GM12878 (cell line): Measurements from ENCODE around the gene KLLN. TPM values are rescaled to one million over a fixed set of nuclear protein-coding genes. Genes with fewer than 3 reads are reported as not detected.

ENCODE experiments used
- ATAC-seq: fragments of 200-7000 bp; cut with Tn5 transposase; 3 replicates; pipeline ENCODE4 v1.9.1; 2020; ENCODE audit warnings: mild to moderate bottlenecking, moderate library complexity
- BruUV-seq: library from RNA; stranded (reverse); fragments of 400-500 nt; replicated peaks from 2 replicates; lab custom pipeline; 2021; lab: Mats Ljungman, UMichigan
- CTCF ChIA-PET: fragments of 300-600 bp; sonication (Branson Sonifier 250); formaldehyde crosslinking; extraction: SDS; loops from one replicate; lab custom pipeline; 2021; ENCODE audit warnings: inconsistent platforms; lab: Yijun Ruan, JAX
- POLR2A ChIA-PET: fragments of 350-600 bp; formaldehyde crosslinking; extraction: SDS; loops from one replicate; lab custom pipeline; 2021; ENCODE audit warnings: inconsistent platforms; lab: Charles Lee
- RAD21 ChIA-PET: fragments of 300-600 bp; sonication (Branson Sonifier 250); formaldehyde crosslinking; loops from one replicate; lab custom pipeline; 2023; ENCODE audit warnings: antibody characterized with exemption; ENCODE audit not compliant: unreplicated experiment; lab: Charles Lee
- SMC1A ChIA-PET: fragments of 300-600 bp; sonication (Branson Sonifier 250); formaldehyde crosslinking; loops from one replicate; lab custom pipeline; 2023; ENCODE audit not compliant: unreplicated experiment, uncharacterized antibody; lab: Charles Lee
- DNase-seq: peaks from one replicate; pipeline ENCODE4 v3.0.0-alpha.2; 2011; ENCODE audit warnings: low read depth, low spot score
- FAIRE-seq: peaks from 3 replicates; lab custom pipeline; 2011; peaks lifted over from hg19 to GRCh38; lab: Jason Lieb, UNC
- H2AFZ ChIP-seq: 2 replicates; pipeline ENCODE4 v1.6.0; 2011; ENCODE audit warnings: low read depth, low read length, control low read depth; ENCODE audit not compliant: control insufficient read depth
- H3K27ac ChIP-seq: 2 replicates; pipeline ENCODE4 v1.5.1; 2011; ENCODE audit warnings: control low read depth; ENCODE audit not compliant: control insufficient read depth, insufficient read depth
- H3K27me3 ChIP-seq, 2 experiments: replicated peaks in 1 of 2; 2 replicates each; pipeline versions ENCODE4 v1.6.0 to v1.6.1; 2011; ENCODE audit warnings: low read length in 1 of 2; ENCODE audit not compliant: control insufficient read depth in 2 of 2, insufficient read depth in 2 of 2
- H3K36me3 ChIP-seq, 2 experiments: 2 replicates each; pipeline ENCODE4 v1.5.1; 2011; ENCODE audit warnings: low read length in 1 of 2; ENCODE audit not compliant: control insufficient read depth in 2 of 2, insufficient read depth in 2 of 2
- H3K4me1 ChIP-seq: 2 replicates; pipeline ENCODE4 v1.6.1; 2011; ENCODE audit warnings: mild to moderate bottlenecking, low read length, moderate library complexity, mixed read lengths; ENCODE audit not compliant: control insufficient read depth, insufficient read depth
- H3K4me2 ChIP-seq: 2 replicates; pipeline ENCODE4 v1.6.0; 2011; ENCODE audit warnings: control low read depth; ENCODE audit not compliant: control insufficient read depth, insufficient read depth
- H3K4me3 ChIP-seq: fragments of 200-600 bp; sonication (generic); 2 replicates; pipeline ENCODE4 v1.5.1; 2016
- H3K79me2 ChIP-seq: 2 replicates; pipeline ENCODE4 v1.6.0; 2011; ENCODE audit warnings: low read length; ENCODE audit not compliant: control insufficient read depth, insufficient read depth
- H3K9ac ChIP-seq: 2 replicates; pipeline ENCODE4 v1.8.0; 2011; ENCODE audit warnings: low read length, control low read depth, mixed read lengths; ENCODE audit not compliant: control insufficient read depth, insufficient read depth
- H3K9me3 ChIP-seq: replicated peaks from 3 replicates; pipeline ENCODE4 v1.5.1; 2011; ENCODE audit warnings: mild to moderate bottlenecking, low read length; ENCODE audit not compliant: control insufficient read depth, insufficient read depth
- H4K20me1 ChIP-seq: 2 replicates; pipeline ENCODE4 v1.6.0; 2011; ENCODE audit not compliant: control insufficient read depth, insufficient read depth
- ATF7 ChIP-seq: fragments of 450-650 bp; IDR thresholded peaks from 2 replicates; pipeline ENCODE4 v1.6.1; 2016; ENCODE audit warnings: low read depth, mild to moderate bottlenecking
- BRCA1 ChIP-seq: IDR thresholded peaks from 2 replicates; pipeline ENCODE4 v1.6.1; 2011; ENCODE audit warnings: low read depth, low read length, improper control_type of control experiment
- CREB1 ChIP-seq: IDR thresholded peaks from 2 replicates; pipeline ENCODE4 v1.6.1; 2012; ENCODE audit warnings: low read depth, mild to moderate bottlenecking, inconsistent platforms
- DPF2 ChIP-seq: fragments of 450-650 bp; IDR thresholded peaks from 2 replicates; pipeline ENCODE4 v1.6.1; 2017; ENCODE audit warnings: mild to moderate bottlenecking
- IKZF1 ChIP-seq: fragments of 450-650 bp; conservative IDR thresholded peaks from 2 replicates; pipeline ENCODE4 v1.6.1; 2017; ENCODE audit warnings: antibody characterized with exemption, mild to moderate bottlenecking
- NKRF ChIP-seq: fragments of 450-650 bp; conservative IDR thresholded peaks from 2 replicates; pipeline ENCODE4 v1.6.1; 2017; ENCODE audit warnings: mild to moderate bottlenecking, moderate library complexity
- PAX5 ChIP-seq: IDR thresholded peaks from 2 replicates; pipeline ENCODE4 v1.6.1; 2011; ENCODE audit warnings: low read depth, low read length, borderline replicate concordance
- PBX3 ChIP-seq: IDR thresholded peaks from 2 replicates; pipeline ENCODE4 v1.6.1; 2011; ENCODE audit warnings: mild to moderate bottlenecking, low read depth, low read length, moderate library complexity; ENCODE audit not compliant: insufficient replicate concordance
- STAT3 ChIP-seq: IDR thresholded peaks from 2 replicates; pipeline ENCODE4 v1.6.1; 2011; ENCODE audit warnings: low read depth, low read length, improper control_type of control experiment
- USF1 ChIP-seq: IDR thresholded peaks from 2 replicates; pipeline ENCODE4 v1.6.1; 2011; ENCODE audit warnings: borderline replicate concordance, low read depth, mild to moderate bottlenecking, moderate library complexity, mixed read lengths, low read length; ENCODE audit not compliant: insufficient read depth; ENCODE audit errors: extremely low read length
- USF2 ChIP-seq: IDR thresholded peaks from 2 replicates; pipeline ENCODE4 v1.6.1; 2011; ENCODE audit warnings: low read depth, low read length, improper control_type of control experiment, borderline replicate concordance
- ZBED1 ChIP-seq: IDR thresholded peaks from 2 replicates; pipeline ENCODE4 v1.6.1; 2016; ENCODE audit warnings: borderline replicate concordance
- ZNF274 ChIP-seq: IDR thresholded peaks from one replicate; pipeline ENCODE4 v1.8.0; 2011; ENCODE audit not compliant: insufficient read length, insufficient read depth
- in situ Hi-C: fragments of 300-500 bp; cut with MboI; formaldehyde crosslinking; loops from 9 replicates; pipeline ENCODE4 v1.14.3; 2018; ENCODE audit warnings: mixed read lengths
- intact Hi-C: fragments of 100-400 bp; cut with micrococcal nuclease; formaldehyde crosslinking; loops from one replicate; pipeline ENCODE4 v1.14.2; 2022; ENCODE audit not compliant: unreplicated experiment
- polyA plus RNA-seq, 11 experiments: library from polyadenylated mRNA; depleted of rRNA in 4 of 11; unstranded in 6 of 11; stranded (reverse) in 5 of 11; fragments of >200 nt; fragmentation: Nextera tagmentation in 4 of 11; fragmentation: Illumina TruSeq in 1 of 11; extraction: Ambion mirVana in 4 of 11; extraction: Trizol in 1 of 11; gene quantifications; 1 replicate in 1 of 11; 2 replicates in 10 of 11; pipeline versions ENCODE4 v1.2.1 to v1.2.3, GENCODE V29; 2011 to 2016; ENCODE audit warnings: inconsistent platforms in 2 of 11, missing spikeins in 2 of 11, low read depth in 1 of 11
- total RNA-seq, 4 experiments: library from RNA; depleted of rRNA in 3 of 4; stranded (reverse); fragments of >200 nt in 3 of 4; fragmentation: Illumina TruSeq in 1 of 4; extraction: Trizol in 1 of 4; gene quantifications; 2 replicates each; pipeline versions ENCODE4 v1.2.1 to v1.2.3, GENCODE V29; 2013 to 2021
- TF ChIP-seq, protein P1 (sequence below): fragments of 450-650 bp; IDR thresholded peaks from 2 replicates; pipeline ENCODE4 v1.6.1; 2016; ENCODE audit warnings: mild to moderate bottlenecking, moderate library complexity, borderline replicate concordance

Gene KLLN
- total and polyA plus RNA-seq, 10 of the 15 experiments (the other 5 are each of a cell fraction or from before 2014, with no cell fraction given): 0.87 to 2.2 (median 1.7) TPM

DNA sequence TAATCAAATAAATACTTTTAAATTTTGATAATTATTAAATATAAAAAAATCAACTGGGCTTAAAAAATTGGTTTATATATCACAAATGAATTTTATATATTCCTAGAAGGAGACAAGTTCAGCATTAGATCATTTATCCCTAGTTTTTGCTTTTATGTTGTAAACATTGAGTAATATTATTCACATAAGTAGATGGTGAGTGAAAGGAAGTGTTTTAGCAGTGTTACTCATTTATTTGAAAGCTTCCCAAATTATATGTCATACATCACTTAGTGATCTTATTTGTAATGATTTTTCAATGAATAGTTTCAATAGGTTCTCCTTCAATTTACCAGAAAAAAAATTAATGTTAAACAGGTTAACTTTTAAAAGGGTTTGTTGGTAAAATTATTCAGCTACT, 15.8 kb downstream of the KLLN start:
- BruUV-seq: no TSS peak
- TF ChIP-seq ZNF274 (no peak), STAT3 (no peak), CREB1 (no peak), NKRF (no peak), ZBED1 (no peak), USF2 (no peak), BRCA1 (no peak), DPF2 (no peak), ATF7 (no peak), IKZF1 (no peak), PAX5 (no peak), PBX3 (no peak), USF1 (no peak)
- TF ChIP-seq, protein P1, sequence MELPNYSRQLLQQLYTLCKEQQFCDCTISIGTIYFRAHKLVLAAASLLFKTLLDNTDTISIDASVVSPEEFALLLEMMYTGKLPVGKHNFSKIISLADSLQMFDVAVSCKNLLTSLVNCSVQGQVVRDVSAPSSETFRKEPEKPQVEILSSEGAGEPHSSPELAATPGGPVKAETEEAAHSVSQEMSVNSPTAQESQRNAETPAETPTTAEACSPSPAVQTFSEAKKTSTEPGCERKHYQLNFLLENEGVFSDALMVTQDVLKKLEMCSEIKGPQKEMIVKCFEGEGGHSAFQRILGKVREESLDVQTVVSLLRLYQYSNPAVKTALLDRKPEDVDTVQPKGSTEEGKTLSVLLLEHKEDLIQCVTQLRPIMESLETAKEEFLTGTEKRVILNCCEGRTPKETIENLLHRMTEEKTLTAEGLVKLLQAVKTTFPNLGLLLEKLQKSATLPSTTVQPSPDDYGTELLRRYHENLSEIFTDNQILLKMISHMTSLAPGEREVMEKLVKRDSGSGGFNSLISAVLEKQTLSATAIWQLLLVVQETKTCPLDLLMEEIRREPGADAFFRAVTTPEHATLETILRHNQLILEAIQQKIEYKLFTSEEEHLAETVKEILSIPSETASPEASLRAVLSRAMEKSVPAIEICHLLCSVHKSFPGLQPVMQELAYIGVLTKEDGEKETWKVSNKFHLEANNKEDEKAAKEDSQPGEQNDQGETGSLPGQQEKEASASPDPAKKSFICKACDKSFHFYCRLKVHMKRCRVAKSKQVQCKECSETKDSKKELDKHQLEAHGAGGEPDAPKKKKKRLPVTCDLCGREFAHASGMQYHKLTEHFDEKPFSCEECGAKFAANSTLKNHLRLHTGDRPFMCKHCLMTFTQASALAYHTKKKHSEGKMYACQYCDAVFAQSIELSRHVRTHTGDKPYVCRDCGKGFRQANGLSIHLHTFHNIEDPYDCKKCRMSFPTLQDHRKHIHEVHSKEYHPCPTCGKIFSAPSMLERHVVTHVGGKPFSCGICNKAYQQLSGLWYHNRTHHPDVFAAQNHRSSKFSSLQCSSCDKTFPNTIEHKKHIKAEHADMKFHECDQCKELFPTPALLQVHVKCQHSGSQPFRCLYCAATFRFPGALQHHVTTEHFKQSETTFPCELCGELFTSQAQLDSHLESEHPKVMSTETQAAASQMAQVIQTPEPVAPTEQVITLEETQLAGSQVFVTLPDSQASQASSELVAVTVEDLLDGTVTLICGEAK: no peak
- intact Hi-C loops (no loop called here), in situ Hi-C loops (no loop called here)
- Histone ChIP-seq H3K36me3 (no peaks in the 10 kb centered on the region), H3K4me3 (no peak overlapping the region), H3K9ac (no peak overlapping the region), H3K27ac (no peak overlapping the region), H3K27me3 (no peaks in the 10 kb centered on the region), H2AFZ (no peak overlapping the region), H4K20me1 (no peaks in the 10 kb centered on the region), H3K79me2 (no peaks in the 10 kb centered on the region), H3K4me1 (peaks cover 3% of the 10 kb centered on the region), H3K4me2 (no peak overlapping the region), H3K9me3 (no peaks in the 10 kb centered on the region; the same call in 2 of the 3 replicates)
- POLR2A ChIA-PET: interaction anchor here (0.9 kb wide), 1 partner anchor 173 kb away, joined by 3 read pairs; no protein-coding TSS in a partner anchor
- RAD21 ChIA-PET: no interaction called here
- ATAC-seq (no peak), FAIRE-seq (peak; percentile 18), DNase-seq (no peak)
- SMC1A ChIA-PET: interaction anchor here (0.7 to 1.1 kb wide), 2 partner anchors 11 to 1373 kb away, joined by 3 to 4 read pairs; no protein-coding TSS in a partner anchor
- CTCF ChIA-PET: interaction anchor here (0.6 kb wide), 1 partner anchor 835 kb away, joined by 3 read pairs; no protein-coding TSS in a partner anchor
